Left lobe of liver (tissue), 2 donors: ENCODE measurements around the gene PACS2. TPM values are rescaled to one million over a fixed set of nuclear protein-coding genes. Genes with fewer than 3 reads are reported as not detected.
"Not testable (repeated sequence)": the region's sequence is repeated elsewhere in the genome, so short reads cannot be mapped to it uniquely, and the experiment has no call there.

Source experiments
- ATAC-seq: fragments of 200-7000 bp; cut with Tn5 transposase; one replicate; pipeline ENCODE4 v1.9.1; 2020; ENCODE audit warnings: mild to moderate bottlenecking, moderate library complexity
- DNase-seq: peaks from one replicate; pipeline ENCODE4 v3.0.0-alpha.2; 2020; ENCODE audit warnings: low spot score
- total RNA-seq: library from RNA; stranded (reverse); gene quantifications from one replicate; pipeline ENCODE4 v1.2.1, GENCODE V29; 2021
- donor health status: DM: no; HTN: no; CAD: no; lungs with moderate emphysema.
- donor health status: DM: no; HTN: yes; CAD: no.

PACS2 gene
- total RNA-seq, 1 donor from 2014 or later, result 26.6 TPM

DNA sequence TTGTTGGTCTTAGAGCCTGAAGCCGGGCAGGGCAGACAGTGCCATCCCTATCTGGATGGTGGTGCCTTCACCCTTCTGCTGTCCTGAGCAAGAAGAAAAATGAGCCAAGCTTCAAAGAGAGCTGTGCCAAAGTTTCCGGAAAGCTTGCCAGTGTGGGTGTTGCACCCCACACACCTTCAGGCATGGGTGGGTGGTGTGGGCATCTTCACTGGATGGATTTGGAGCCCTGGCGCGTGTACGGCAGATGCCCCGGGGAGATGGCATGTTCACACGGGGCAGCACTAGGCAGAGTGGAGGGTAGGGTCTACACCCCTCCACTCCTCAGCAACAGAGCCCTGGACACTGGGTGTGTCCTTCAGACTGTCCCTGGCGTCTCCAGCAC is 33.0 kb downstream of the PACS2 start:
- no peak for DNase-seq
- no peak for ATAC-seq

DNA sequence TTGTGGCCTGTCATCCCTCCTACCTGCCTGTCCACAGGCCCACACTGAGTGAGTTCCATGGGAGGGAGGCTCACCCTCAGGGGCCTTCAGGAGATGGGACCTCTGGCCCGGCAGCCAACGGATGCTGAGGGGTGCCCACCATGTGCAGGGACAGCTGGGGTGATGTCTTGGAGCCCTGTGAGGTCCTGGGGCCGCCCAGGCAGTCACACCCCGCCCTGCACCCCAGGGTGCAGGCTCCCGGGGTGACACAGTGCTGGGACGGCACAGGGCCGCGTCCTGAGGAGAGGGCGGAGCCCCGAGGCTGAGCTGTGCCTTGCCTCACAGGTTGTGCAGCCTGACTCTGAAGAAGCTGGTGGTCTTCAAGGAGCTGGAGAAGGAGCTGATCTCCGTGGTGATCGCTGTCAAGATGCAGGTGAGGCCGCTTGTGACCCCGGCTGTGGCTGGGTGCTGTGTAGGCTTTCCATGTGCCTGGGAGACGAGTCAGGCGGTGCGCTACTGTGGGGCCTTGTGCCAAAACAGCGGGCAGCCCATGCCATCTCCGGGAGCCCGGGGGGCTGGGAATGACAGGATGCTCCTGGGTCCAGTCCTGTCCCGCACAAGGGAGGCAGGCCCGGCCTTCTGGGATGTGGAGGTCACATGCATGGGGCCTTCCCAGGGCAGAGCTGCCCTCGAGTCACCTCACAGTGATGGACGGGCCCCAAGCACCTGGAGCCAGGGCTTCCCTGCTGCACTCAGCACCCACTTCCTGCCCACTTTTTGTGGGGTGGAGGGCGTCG is 33.8 kb downstream of the PACS2 start:
- ATAC-seq, result no peak
- DNase-seq, result no peak

GRCh38 chr14:105348945-105349699 is 34.6 kb downstream of the PACS2 start:
- no peak for DNase-seq

DNA sequence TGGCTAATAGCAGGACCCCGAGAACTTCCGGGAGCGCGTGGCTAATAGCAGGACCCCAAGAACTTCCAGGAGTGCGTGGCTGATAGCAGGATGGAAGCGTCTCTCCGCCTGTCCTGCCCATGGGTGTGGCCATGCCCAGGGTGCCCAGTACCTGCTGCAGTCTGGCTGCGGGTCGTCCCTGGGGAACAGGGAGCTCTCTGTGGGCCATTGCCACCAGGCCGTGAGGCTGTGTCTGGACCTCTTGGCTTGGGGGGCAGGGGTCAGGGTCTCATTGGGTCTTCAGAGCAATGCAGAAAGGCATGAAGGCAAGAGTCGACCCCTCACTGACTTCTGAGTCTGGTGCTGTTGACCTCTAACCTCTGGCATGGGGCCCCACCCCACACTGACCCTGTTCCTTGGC is 35.4 kb downstream of the PACS2 start:
- DNase-seq, result no peak
- ATAC-seq, result no peak

More at GRCh38 chr14:105348945-105349699, 34.6 kb downstream of the PACS2 start:
- no peak for ATAC-seq

GRCh38 chr14:105350450-105351244 is 36.1 kb downstream of the PACS2 start:
- ATAC-seq (no peak), DNase-seq (no peak)

DNA sequence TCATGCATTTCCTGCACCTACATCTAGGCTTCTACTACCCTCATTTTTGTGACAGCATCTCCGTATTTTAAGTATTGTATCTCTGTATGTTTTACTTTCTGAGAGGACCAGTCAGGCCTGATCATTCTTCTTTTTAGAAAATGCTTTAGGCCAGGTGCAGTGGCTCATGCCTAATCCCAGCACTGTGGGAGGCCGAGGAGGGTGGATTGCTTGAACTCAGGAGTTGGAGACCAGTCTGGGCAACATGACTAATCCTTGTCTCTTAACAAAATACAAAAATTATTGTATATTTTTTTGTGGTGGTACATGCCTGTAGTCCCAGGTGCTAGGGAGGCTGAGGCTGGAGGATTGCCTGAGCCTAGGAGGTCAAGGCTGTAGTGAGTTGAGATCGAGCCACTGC is 36.9 kb downstream of the PACS2 start:
- ATAC-seq, result no peak
- no peak for DNase-seq

DNA sequence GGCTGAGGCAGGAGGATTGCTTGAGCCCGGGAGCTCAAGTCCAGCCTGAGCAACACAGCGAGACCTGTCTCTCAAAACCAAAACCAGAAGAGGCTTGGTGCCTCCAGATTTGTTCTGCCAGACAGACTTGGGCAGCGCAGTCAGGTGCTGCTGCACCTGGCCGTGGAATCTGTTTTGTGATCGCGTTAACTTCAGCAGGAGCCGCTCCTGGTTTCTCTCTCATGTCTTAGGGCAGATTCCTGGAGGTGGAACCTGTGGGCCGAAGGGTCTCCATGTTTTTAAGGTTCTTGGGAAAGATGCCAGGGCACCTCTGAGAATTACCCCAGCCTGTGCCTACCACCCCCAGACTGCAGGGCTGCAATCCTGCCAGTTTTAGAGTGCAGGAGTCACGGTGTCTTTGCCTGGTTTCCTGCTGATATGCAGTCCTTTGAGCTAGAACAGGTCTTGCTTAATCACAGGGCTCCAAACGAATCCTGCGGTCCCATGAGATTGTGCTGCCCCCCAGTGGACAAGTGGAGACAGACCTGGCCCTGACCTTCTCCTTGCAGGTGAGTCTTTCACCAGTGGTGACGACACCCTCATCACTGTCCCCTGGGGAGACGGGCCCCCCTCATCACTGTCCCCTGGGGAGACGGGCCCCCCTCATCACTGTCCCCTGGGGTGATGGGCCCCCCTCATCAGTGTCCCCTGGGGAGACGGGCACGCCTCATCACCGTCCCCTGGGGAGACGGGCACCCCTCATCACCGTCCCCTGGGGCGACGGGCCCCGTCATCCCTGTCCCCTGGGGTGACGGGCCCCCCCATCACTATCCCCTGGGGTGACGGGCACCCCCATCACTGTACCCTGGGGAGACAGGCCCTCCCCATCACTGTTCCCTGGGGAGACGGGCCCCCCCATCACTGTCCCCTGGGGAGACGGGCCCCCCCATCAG is 37.6 kb downstream of the PACS2 start:
- DNase-seq, result peak; percentile 90
- ATAC-seq, result peak; percentile 98

DNA sequence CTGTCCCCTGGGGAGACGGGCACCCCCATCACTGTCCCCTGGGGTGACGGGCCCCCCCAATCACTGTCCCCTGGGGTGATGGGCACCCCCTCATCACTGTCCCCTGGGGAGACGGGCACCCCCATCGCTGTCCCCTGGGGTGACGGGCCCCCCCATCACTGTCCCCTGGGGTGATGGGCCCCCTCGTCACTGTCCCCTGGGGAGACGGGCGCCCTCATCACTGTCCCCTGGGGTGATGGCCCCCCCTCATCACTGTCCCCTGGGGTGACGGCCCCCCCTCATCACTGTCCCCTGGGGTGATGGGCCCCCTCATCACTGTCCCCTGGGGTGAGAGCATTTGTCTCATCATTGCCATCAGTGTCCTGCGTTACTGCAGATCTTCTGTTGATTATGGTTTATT is 38.6 kb downstream of the PACS2 start:
- DNase-seq (no peak), ATAC-seq (no peak)

DNA sequence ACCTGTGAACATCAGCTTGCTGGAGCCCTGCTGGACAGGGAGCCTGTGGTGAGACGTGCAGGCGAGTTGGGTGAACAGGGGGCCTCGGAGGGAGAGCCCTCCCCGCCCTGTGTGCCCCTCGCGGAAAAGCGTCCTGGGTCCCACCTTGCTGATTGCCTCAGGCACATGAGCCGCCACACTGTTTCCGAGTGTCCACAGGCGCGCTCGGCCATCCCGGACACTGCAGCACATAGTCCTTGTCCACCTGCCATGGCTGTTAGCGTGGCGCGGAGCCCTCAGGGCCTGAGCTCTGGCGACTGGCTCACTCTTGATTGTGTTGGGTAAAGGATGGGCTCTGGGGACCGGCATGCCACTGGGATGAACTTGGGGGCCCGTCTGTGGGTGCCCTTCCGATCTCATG is 40.0 kb downstream of the PACS2 start:
- ATAC-seq (no peak), DNase-seq (no peak)

- no peak for ATAC-seq
- no peak for DNase-seq
Observed at GRCh38 chr14:105355049-105355575, 40.6 kb downstream of the PACS2 start.

GRCh38 chr14:105355850-105356604 is 41.5 kb downstream of the PACS2 start:
- ATAC-seq (no peak), DNase-seq (no peak)

- ATAC-seq, result no peak
- DNase-seq, result no peak
Observed at GRCh38 chr14:105356927-105357326, 42.4 kb downstream of the PACS2 start.

- ATAC-seq (no peak), DNase-seq (no peak)
Observed at GRCh38 chr14:105357626-105358025, 43.1 kb downstream of the PACS2 start.

DNA sequence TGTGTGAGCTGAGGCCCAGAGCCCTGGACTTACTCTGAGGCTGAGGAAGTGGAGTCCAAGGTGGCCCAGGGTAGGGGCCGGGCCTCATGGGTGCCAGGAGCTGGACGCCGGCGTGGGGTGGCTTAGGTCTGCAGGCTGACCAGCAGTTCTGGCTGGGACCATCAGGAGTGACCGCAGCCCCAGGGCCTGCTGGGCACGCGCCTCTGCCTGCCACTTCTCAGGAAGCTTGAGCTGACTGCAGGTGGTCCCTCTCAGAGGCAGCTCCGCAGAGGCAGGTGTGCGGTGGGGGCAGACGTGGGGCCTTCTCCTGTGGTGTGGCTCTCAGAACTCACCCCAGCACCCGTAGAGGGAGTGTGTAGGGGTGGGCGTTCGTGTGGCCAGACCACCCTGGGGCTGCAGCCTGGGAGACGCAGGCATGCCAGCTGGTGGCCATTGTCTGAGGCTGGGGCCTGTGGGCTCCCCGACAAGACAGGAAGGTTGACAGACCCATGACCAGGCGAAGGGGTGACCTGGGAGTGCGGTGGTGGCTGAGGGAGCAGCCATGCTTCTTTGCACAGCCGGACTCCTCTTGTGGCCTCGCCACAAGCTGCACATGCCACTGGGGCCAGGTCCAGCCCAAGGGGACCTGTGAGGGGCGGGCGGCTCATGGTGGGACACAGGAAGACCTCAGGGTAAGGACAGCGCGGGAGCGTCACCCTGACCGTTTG is 43.7 kb downstream of the PACS2 start:
- ATAC-seq (no peak), DNase-seq (no peak)

GRCh38 chr14:105358943-105359342 is 44.4 kb downstream of the PACS2 start:
- no peak for ATAC-seq

DNA sequence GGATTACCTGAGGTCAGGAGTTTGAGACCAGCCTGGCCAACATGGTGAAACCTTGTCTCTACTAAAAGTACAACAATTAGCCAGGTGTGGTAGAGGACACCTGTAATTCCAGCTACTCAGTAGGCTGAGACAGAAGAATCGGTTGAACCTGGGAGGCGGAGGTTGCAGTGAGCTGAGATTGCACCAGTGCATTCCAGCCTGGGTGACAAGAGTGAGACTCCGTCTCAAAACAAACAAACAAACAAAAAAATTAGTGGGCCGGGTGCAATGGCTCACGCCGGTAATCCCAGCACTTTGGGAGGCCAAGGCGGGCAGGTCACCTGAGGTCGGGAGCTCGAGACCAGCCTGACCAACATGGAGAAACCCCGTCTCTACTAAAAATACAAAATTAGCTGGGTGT is 46.9 kb downstream of the PACS2 start:
- not testable (repeated sequence) for ATAC-seq, DNase-seq

More at GRCh38 chr14:105358943-105359342, 44.4 kb downstream of the PACS2 start:
- no peak for DNase-seq

GRCh38 chr14:105363847-105364708 is 49.5 kb downstream of the PACS2 start:
- ATAC-seq (no peak), DNase-seq (no peak)

DNA sequence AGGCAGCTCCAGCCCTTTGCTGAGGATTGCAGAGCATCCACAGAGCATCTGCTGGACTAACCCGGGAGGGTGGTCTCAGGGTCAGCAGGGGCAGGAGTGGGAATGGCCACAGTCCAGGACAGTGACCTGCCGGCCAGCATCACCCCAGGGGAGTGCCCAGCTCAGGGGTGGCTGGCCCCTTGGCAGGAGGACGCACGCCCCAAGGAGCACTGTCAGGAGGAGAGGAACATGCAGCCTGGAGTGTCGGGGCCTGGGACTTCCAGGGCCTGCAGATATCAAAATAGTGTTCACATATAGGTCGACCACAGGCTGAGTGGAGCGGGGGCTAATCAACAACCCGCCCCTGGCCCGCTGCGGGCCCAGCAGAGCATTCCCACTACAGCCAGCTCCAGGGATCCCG is 50.6 kb downstream of the PACS2 start:
- DNase-seq (no peak), ATAC-seq (no peak)
